Activated T-helper 1 cell treated with anti-CD3 and anti-CD28 coated beads, Interleukin-12 subunit alpha, Interleukin-12 subunit beta, Interleukin-2, Interleukin-4 antibody, amounts not matched to agents 30 ng/mL and 10 ng/mL and 1 ng/mL, durations not matched to agents 14 hours and 24 hours and 36 hours (primary cell): Measurements from ENCODE around the gene KRTAP10-3. TPM values are rescaled to one million over a fixed set of nuclear protein-coding genes. Genes with fewer than 3 reads are reported as not detected.

Source experiments
- DNase-seq: peaks from one replicate; pipeline ENCODE4 v3.0.0; 2021; ENCODE audit warnings: low spot score
- H3K27ac Mint-ChIP-seq: one replicate; pipeline ENCODE4 v1.8.0; 2021; ENCODE audit warnings: mild to moderate bottlenecking, mixed read lengths
- H3K27me3 Mint-ChIP-seq: one replicate; pipeline ENCODE4 v1.8.0; 2022; ENCODE audit warnings: mild to moderate bottlenecking, moderate library complexity, mixed read lengths; ENCODE audit not compliant: insufficient read depth
- H3K36me3 Mint-ChIP-seq: one replicate; pipeline ENCODE4 v1.8.0; 2021; ENCODE audit warnings: low read depth, mixed read lengths
- H3K4me1 Mint-ChIP-seq: one replicate; pipeline ENCODE4 v1.8.0; 2021; ENCODE audit warnings: low read depth, mixed read lengths
- H3K4me3 Mint-ChIP-seq: one replicate; pipeline ENCODE4 v1.8.0; 2021; ENCODE audit warnings: mild to moderate bottlenecking, moderate library complexity, mixed read lengths
- H3K9me3 Mint-ChIP-seq: one replicate; pipeline ENCODE4 v1.8.0; 2021; ENCODE audit warnings: mixed read lengths
- intact Hi-C: fragments of 100-400 bp; cut with micrococcal nuclease; formaldehyde crosslinking; loops from one replicate; pipeline ENCODE4 v1.15.1; 2024
- total RNA-seq: library from RNA; stranded (reverse); gene quantifications from 2 replicates; pipeline ENCODE4 v1.2.3, GENCODE V29; 2022

Gene KRTAP10-3
- total RNA-seq, 1 donor from 2014 or later = not detected

- no peak for DNase-seq
Measured at GRCh38 chr21:44524414-44525371, 33.9 kb downstream of the KRTAP10-3 start.

GRCh38 chr21:44523567-44524413 lies 34.8 kb downstream of the KRTAP10-3 start:
- intact Hi-C loops = no loop called here
- no peak for DNase-seq

More at GRCh38 chr21:44524414-44525371, 33.9 kb downstream of the KRTAP10-3 start:
- H3K27ac Mint-ChIP-seq = no peak overlapping the region
- H3K36me3 Mint-ChIP-seq = no peaks in the 10 kb centered on the region
- H3K9me3 Mint-ChIP-seq = no peaks in the 10 kb centered on the region
- no peaks in the 10 kb centered on the region for H3K4me1 Mint-ChIP-seq
- H3K27me3 Mint-ChIP-seq = no peaks in the 10 kb centered on the region
- no peak overlapping the region for H3K4me3 Mint-ChIP-seq
- intact Hi-C loops = no loop called here

DNA sequence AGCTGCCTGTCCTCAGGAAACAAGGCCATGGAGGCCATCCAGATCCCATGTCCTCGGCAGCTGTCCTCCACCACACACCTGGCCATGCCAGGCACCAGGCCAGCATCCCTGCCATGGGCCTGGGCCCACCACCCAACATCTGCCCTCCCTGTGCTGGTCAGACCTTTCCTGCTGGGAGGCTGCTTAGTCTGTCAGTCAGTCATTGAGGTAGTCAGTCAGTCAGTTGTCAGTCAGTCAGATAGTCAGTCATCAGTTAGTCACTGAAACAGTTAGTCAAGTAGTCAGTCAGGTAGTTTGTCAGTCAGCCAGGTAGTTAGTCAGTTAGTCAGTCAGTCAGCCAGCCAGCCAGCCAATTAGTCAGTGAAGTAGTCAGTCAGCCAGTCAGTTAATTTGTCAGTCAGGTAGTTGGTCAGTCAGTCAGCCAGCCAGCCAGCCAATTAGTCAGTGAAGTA lies 35.8 kb downstream of the KRTAP10-3 start:
- no peak overlapping the region for H3K4me3 Mint-ChIP-seq
- no peaks in the 10 kb centered on the region for H3K4me1 Mint-ChIP-seq
- H3K9me3 Mint-ChIP-seq = no peaks in the 10 kb centered on the region
- no peaks in the 10 kb centered on the region for H3K27me3 Mint-ChIP-seq
- no peaks in the 10 kb centered on the region for H3K36me3 Mint-ChIP-seq
- intact Hi-C loops = no loop called here
- no peak for DNase-seq
- H3K27ac Mint-ChIP-seq = no peak overlapping the region

More at GRCh38 chr21:44523567-44524413, 34.8 kb downstream of the KRTAP10-3 start:
- no peak overlapping the region for H3K27ac Mint-ChIP-seq
- no peak overlapping the region for H3K4me3 Mint-ChIP-seq
- no peaks in the 10 kb centered on the region for H3K27me3 Mint-ChIP-seq
- no peaks in the 10 kb centered on the region for H3K9me3 Mint-ChIP-seq
- no peaks in the 10 kb centered on the region for H3K4me1 Mint-ChIP-seq
- no peaks in the 10 kb centered on the region for H3K36me3 Mint-ChIP-seq

GRCh38 chr21:44521928-44522752 lies 36.5 kb downstream of the KRTAP10-3 start:
- Mint-ChIP-seq H3K9me3 (no peaks in the 10 kb centered on the region), H3K4me3 (no peak overlapping the region), H3K27ac (no peak overlapping the region), H3K27me3 (no peaks in the 10 kb centered on the region), H3K36me3 (no peaks in the 10 kb centered on the region), H3K4me1 (peaks cover 1% of the 10 kb centered on the region)
- DNase-seq = no peak
- intact Hi-C loops = no loop called here

DNA sequence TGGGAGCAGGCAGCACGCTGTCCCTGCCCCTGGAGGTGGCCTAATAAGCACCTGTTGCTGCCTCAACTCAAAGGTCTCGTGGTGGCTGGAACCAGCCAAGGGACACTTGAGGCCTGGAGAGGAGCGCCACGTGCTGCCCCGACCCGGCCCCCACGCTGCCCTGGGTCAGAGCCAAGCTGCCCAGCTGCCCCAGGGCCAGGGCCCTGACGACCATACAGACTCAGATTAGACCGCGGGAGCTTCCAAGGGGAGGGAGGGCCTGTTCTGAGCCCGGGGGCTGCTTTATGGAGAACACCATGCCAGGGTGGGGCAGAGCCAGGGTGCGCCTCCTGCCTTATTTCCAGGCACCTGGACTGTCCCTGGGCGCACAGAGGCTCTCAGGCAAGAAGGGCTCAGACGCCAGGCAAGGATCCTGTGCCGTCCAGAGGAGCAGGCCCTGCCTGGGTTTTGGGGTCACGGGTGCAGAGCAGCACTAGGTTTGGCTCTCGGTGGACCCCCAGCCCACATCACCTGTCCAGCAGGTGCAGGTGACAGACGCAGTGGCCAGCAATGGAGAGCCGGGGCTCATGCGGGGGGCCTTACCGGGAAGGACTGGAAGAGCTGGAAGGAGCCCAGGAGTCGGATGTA lies 37.2 kb downstream of the KRTAP10-3 start:
- Mint-ChIP-seq H3K4me3 (no peak overlapping the region), H3K4me1 (peaks cover 4% of the 10 kb centered on the region), H3K36me3 (no peaks in the 10 kb centered on the region), H3K27ac (no peak overlapping the region), H3K27me3 (no peaks in the 10 kb centered on the region), H3K9me3 (no peaks in the 10 kb centered on the region)
- intact Hi-C loops = no loop called here
- DNase-seq = no peak

- no peak for DNase-seq
- no peaks in the 10 kb centered on the region for H3K36me3 Mint-ChIP-seq
- H3K9me3 Mint-ChIP-seq = no peaks in the 10 kb centered on the region
- no peak overlapping the region for H3K27ac Mint-ChIP-seq
- intact Hi-C loops = no loop called here
- no peaks in the 10 kb centered on the region for H3K27me3 Mint-ChIP-seq
- H3K4me1 Mint-ChIP-seq = peaks cover 4% of the 10 kb centered on the region
- H3K4me3 Mint-ChIP-seq = no peak overlapping the region
Measured at GRCh38 chr21:44520326-44521300, 38.0 kb downstream of the KRTAP10-3 start.

DNA sequence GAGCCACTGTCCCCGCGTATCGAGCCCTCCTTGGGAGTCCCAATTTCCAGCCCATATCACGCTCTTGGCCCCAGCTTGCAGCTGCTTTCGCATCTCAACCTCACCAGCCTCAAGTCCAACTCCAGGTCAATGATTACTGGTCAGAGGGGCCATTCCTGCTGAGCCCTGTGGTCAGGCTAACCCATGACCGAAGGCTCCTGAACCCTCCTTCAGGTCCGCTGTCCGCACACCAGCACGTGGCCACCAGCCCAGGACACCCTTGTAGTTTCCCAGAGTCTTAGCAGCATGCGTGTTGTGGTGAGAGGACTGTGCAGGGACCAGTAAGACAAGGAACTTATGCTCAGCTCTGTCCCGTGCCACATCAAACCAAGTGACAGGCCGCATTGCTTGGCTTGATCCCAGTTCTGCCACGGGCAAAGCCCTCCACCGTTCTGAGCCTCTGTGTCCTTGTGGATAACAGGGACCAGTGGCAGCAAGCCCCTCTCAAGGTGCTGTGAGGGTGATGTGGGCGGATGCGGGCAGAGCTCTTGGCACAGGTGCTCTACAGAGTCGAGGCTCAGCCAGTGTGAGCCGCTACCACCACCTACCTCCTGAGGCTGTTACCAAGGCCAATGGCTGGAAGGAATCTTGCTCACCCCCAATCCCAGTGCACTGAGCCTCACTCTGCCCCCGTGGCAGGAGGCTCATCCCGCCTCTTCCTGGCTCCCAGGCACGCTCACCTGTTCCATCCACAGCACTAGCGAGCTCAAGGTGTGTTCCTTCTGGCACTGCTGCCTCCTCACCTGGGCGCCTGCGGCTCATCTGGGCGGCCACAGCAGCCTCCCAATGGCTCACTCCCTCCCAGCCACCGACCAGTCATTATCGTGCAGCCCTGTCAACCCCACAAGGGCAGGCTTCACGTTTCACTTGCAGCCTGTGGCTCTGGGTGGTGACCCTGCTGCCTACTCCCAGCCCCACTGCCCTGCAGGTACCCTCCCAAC lies 39.0 kb downstream of the KRTAP10-3 start:
- H3K36me3 Mint-ChIP-seq = no peaks in the 10 kb centered on the region
- DNase-seq = no peak
- intact Hi-C loops = no loop called here
- H3K27ac Mint-ChIP-seq = no peak overlapping the region
- H3K4me3 Mint-ChIP-seq = no peak overlapping the region
- H3K4me1 Mint-ChIP-seq = peaks cover 4% of the 10 kb centered on the region
- no peaks in the 10 kb centered on the region for H3K9me3 Mint-ChIP-seq
- H3K27me3 Mint-ChIP-seq = no peaks in the 10 kb centered on the region

DNA sequence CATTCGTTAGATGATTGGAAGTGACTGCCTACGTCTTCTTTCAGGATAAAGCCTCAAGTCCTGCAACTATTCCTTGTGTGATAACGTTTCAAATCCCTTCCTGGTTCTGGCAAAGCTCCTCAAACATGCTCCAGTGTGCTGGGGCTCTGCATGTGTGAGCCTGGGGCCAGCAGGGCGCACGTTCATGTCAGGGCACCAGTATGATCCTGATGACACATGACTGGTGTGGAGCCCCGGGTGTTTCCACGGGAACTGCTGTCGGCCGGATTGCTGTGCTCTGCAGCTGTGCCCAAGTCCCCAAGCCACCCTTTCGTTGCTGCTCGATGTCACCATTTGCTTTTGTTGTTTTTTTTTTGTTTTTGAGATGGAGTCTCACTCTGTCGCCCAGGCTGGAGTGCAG lies 39.9 kb downstream of the KRTAP10-3 start:
- H3K27me3 Mint-ChIP-seq = no peaks in the 10 kb centered on the region
- no peaks in the 10 kb centered on the region for H3K36me3 Mint-ChIP-seq
- no peak for DNase-seq
- H3K4me1 Mint-ChIP-seq = peaks cover 4% of the 10 kb centered on the region
- no peak overlapping the region for H3K4me3 Mint-ChIP-seq
- intact Hi-C loops = no loop called here
- H3K9me3 Mint-ChIP-seq = no peaks in the 10 kb centered on the region
- no peak overlapping the region for H3K27ac Mint-ChIP-seq

DNA sequence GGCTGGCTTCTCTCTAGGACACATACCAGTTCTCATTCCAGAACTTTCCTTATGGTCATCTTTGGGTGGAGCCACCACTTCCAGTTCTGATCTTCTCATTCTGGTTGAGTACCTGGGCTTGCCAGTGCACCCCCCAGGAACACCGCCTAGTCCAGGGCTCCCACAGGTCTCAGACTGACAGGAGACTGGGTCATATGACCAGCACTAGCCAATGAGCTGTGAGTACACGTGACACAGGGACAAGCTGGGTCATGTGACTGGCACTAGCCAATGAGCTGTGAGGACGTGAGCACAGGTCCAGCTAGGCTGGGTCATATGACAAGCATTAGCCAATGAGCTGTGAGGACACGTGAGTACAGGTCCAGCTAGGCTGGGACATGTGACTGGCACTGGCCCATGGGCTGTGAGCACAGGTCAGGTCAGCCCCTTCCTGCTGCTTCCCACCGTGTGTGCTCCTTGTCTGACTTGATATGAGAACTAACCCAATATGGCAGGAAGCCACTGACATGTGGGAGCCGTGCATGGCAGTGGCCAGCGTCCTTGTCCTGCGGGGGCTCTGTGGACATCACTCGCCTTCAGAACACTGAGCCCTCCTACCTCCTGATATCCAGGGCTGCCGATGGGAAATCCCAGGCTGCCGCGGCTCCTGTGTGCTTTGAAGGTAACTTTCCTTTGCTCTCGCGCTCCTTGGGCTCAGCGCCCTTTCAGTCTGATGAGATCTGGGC lies 41.3 kb downstream of the KRTAP10-3 start:
- Mint-ChIP-seq H3K36me3 (no peaks in the 10 kb centered on the region), H3K27ac (no peak overlapping the region), H3K4me3 (peak overlapping the region; percentile 43), H3K4me1 (peaks cover 4% of the 10 kb centered on the region), H3K9me3 (no peaks in the 10 kb centered on the region), H3K27me3 (no peaks in the 10 kb centered on the region)
- DNase-seq = peak; percentile 14
- intact Hi-C loops = no loop called here

- H3K4me3 Mint-ChIP-seq = no peak overlapping the region
- intact Hi-C loops = no loop called here
- no peak overlapping the region for H3K27ac Mint-ChIP-seq
- H3K4me1 Mint-ChIP-seq = peaks cover 4% of the 10 kb centered on the region
- no peaks in the 10 kb centered on the region for H3K9me3 Mint-ChIP-seq
- H3K36me3 Mint-ChIP-seq = no peaks in the 10 kb centered on the region
- DNase-seq = no peak
- H3K27me3 Mint-ChIP-seq = no peaks in the 10 kb centered on the region
Measured at GRCh38 chr21:44516828-44517174, 41.8 kb downstream of the KRTAP10-3 start.
